Keratinocyte (primary cell): ENCODE data around the gene ISX. TPM values are rescaled to one million over a fixed set of nuclear protein-coding genes. Genes with fewer than 3 reads are reported as not detected.

Experiments
- DNase-seq: peaks from one replicate; pipeline ENCODE4 v3.0.0-alpha.2; 2011; ENCODE audit warnings: low read depth, missing footprints, low spot score
- FAIRE-seq: peaks from 2 replicates; lab custom pipeline; 2011; peaks lifted over from hg19 to GRCh38; lab: Jason Lieb, UNC
- H2AFZ ChIP-seq: 2 replicates; pipeline ENCODE4 v1.6.0; 2012; ENCODE audit warnings: low read length, control low read depth, inconsistent platforms; ENCODE audit not compliant: control insufficient read depth
- H3K27ac ChIP-seq: 2 replicates; pipeline ENCODE4 v1.5.1; 2011; ENCODE audit warnings: low read length; ENCODE audit not compliant: control insufficient read depth, insufficient read depth
- H3K27me3 ChIP-seq: 3 replicates; pipeline ENCODE4 v1.6.0; 2011; ENCODE audit warnings: low read length; ENCODE audit not compliant: control insufficient read depth, insufficient read depth; ENCODE audit errors: extremely low read depth
- H3K36me3 ChIP-seq, 2 experiments: 2 replicates in 1 of 2; 3 replicates in 1 of 2; pipeline ENCODE4 v1.5.1; 2011; ENCODE audit warnings: low read length in 2 of 2, mild to moderate bottlenecking in 1 of 2; ENCODE audit not compliant: control insufficient read depth in 2 of 2, insufficient read depth in 2 of 2; ENCODE audit errors: extremely low read depth in 1 of 2
- H3K4me1 ChIP-seq: 3 replicates; pipeline ENCODE4 v1.5.1; 2011; ENCODE audit warnings: low read length; ENCODE audit not compliant: control insufficient read depth, insufficient read depth; ENCODE audit errors: extremely low read depth
- H3K4me2 ChIP-seq: 3 replicates; pipeline ENCODE4 v1.6.0; 2011; ENCODE audit warnings: low read depth, low read length; ENCODE audit not compliant: control insufficient read depth, insufficient read depth; ENCODE audit errors: extremely low read depth
- H3K4me3 ChIP-seq, 3 experiments: fragments of 200-600 bp in 1 of 3; sonication (generic) in 1 of 3; 2 replicates in 2 of 3; 3 replicates in 1 of 3; pipeline ENCODE4 v1.5.1; 2011 to 2016; ENCODE audit warnings: low read length in 3 of 3, mild to moderate bottlenecking in 3 of 3, control low read depth in 2 of 3, inconsistent platforms in 1 of 3, low read depth in 1 of 3, mixed read lengths in 1 of 3, mixed run types in 1 of 3, moderate library complexity in 1 of 3; ENCODE audit not compliant: control insufficient read depth in 2 of 3, insufficient read depth in 2 of 3; ENCODE audit errors: extremely low read depth in 1 of 3
- H3K79me2 ChIP-seq: 2 replicates; pipeline ENCODE4 v1.6.0; 2012; ENCODE audit warnings: low read length; ENCODE audit not compliant: control insufficient read depth, insufficient read depth
- H3K9ac ChIP-seq: 3 replicates; pipeline ENCODE4 v1.6.0; 2011; ENCODE audit warnings: low read length; ENCODE audit not compliant: control insufficient read depth, insufficient read depth; ENCODE audit errors: extremely low read depth
- H3K9me1 ChIP-seq: 3 replicates; pipeline ENCODE4 v1.6.0; 2011; ENCODE audit warnings: low read length; ENCODE audit not compliant: control insufficient read depth, insufficient read depth; ENCODE audit errors: extremely low read depth
- H3K9me3 ChIP-seq: 2 replicates; pipeline ENCODE4 v1.5.1; 2012; ENCODE audit warnings: low read depth, low read length; ENCODE audit not compliant: control insufficient read depth
- H4K20me1 ChIP-seq: 3 replicates; pipeline ENCODE4 v1.6.0; 2011; ENCODE audit warnings: low read length; ENCODE audit not compliant: control insufficient read depth, insufficient read depth; ENCODE audit errors: extremely low read depth
- EZH2 ChIP-seq: IDR thresholded peaks from one replicate; pipeline ENCODE4 v1.6.1; 2012; ENCODE audit warnings: inconsistent platforms, mild to moderate bottlenecking, low read length, moderate library complexity
- dilution Hi-C: fragments of 300-500 bp; cut with MboI; formaldehyde crosslinking; loops from one replicate; pipeline ENCODE4 v1.7.0; 2020; ENCODE audit warnings: low sequenced_read_pairs; ENCODE audit not compliant: extremely low pct_ligation_motif_present
- polyA plus RNA-seq, 5 experiments: library from polyadenylated mRNA; depleted of rRNA in 3 of 5; stranded (reverse) in 3 of 5; stranded (forward) in 1 of 5; unstranded in 1 of 5; fragments of >200 nt; gene quantifications; 1 replicate in 1 of 5; 2 replicates in 3 of 5; 3 replicates in 1 of 5; pipeline versions ENCODE4 v1.2.1 to v1.2.3, GENCODE V29; 2011 to 2012; ENCODE audit warnings: missing spikeins in 2 of 5, low read depth in 1 of 5, low replicate concordance in 1 of 5
- TF ChIP-seq, protein P1 (sequence below), 3 experiments: IDR thresholded peaks in 1 of 3; conservative IDR thresholded peaks in 1 of 3; optimal IDR thresholded peaks in 1 of 3; 2 replicates in 2 of 3; 3 replicates in 1 of 3; pipeline versions ENCODE3 to v1.5.1; 2011; ENCODE audit warnings: low read length in 3 of 3, mild to moderate bottlenecking in 3 of 3, moderate library complexity in 2 of 3, control low read depth in 1 of 3, inconsistent platforms in 1 of 3; ENCODE audit not compliant: insufficient read depth in 2 of 3; ENCODE audit errors: extremely low read depth in 1 of 3

ISX gene
- polyA plus RNA-seq, 1 donor (not counting 4 experiments of a cell fraction or from before 2014, with no cell fraction given) = not detected

DNA sequence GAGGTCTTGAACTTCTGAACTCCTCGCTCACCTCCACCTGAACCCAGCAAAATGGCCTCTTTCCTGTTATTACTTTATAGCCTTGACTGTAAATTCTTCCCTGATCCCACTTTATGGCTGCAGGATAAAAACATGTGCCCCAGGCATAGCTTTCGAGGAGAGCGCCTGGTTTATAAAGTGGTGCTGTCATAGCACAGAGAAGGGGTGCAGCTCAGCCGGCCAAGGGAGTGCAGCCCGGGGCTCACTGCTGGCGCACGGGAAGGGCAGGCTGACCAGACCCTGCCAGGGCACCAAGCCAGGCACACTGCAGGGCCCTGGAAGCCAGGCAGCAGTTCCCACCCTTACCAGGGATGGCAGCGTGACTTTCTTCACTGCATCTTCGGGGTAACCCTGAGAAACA lies 50.9 kb downstream of the ISX start:
- H3K4me2 ChIP-seq = no peak overlapping the region
- H3K4me1 ChIP-seq = no peaks in the 10 kb centered on the region
- no peak overlapping the region for H3K4me3 ChIP-seq
- TF ChIP-seq, protein P1, sequence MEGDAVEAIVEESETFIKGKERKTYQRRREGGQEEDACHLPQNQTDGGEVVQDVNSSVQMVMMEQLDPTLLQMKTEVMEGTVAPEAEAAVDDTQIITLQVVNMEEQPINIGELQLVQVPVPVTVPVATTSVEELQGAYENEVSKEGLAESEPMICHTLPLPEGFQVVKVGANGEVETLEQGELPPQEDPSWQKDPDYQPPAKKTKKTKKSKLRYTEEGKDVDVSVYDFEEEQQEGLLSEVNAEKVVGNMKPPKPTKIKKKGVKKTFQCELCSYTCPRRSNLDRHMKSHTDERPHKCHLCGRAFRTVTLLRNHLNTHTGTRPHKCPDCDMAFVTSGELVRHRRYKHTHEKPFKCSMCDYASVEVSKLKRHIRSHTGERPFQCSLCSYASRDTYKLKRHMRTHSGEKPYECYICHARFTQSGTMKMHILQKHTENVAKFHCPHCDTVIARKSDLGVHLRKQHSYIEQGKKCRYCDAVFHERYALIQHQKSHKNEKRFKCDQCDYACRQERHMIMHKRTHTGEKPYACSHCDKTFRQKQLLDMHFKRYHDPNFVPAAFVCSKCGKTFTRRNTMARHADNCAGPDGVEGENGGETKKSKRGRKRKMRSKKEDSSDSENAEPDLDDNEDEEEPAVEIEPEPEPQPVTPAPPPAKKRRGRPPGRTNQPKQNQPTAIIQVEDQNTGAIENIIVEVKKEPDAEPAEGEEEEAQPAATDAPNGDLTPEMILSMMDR (optimal IDR thresholded peaks at IDR 0.05 in 1 of 3, IDR thresholded peaks at IDR 0.05 in 1 of 3, conservative IDR thresholded peaks at IDR 0.05 in 1 of 3; ENCODE audit: extremely low read depth in 1 of 3, insufficient read depth in 2 of 3, low read length in 3 of 3) = no peak
- no peak for TF ChIP-seq EZH2
- DNase-seq (no peak), FAIRE-seq (no peak)
- no peak overlapping the region for H3K9ac ChIP-seq
- no peaks in the 10 kb centered on the region for H3K79me2 ChIP-seq
- H3K36me3 ChIP-seq = no peaks in the 10 kb centered on the region
- H3K27ac ChIP-seq = no peak overlapping the region
- dilution Hi-C loops = no loop called here
- no peaks in the 10 kb centered on the region for H4K20me1 ChIP-seq
- no peaks in the 10 kb centered on the region for H3K9me3 ChIP-seq
- no peaks in the 10 kb centered on the region for H3K27me3 ChIP-seq
- H3K9me1 ChIP-seq = no peaks in the 10 kb centered on the region
- H2AFZ ChIP-seq = no peak overlapping the region

DNA sequence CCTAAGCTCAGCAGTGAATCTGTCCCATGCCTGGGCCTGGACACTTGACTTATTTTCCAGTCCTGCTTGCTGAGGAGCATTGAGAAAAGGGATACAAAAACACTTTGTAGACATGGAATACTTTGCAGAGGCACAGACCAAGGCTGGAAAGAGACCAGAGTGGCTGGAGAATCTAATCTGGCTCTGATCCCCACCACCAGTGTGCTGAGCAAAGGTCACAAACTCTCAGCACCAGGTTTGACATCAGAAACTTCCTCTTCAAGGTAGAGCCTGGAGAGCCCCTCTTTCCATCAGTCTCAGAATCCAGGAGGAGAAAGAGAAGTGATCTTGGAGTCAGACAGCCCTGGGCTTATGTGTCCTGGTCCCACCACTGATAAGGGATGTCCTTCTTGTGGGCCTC lies 53.5 kb downstream of the ISX start:
- Histone ChIP-seq H3K36me3 (no peaks in the 10 kb centered on the region), H3K4me3 (no peak overlapping the region), H3K27me3 (no peaks in the 10 kb centered on the region), H3K9me1 (no peaks in the 10 kb centered on the region), H3K4me2 (no peak overlapping the region), H3K79me2 (no peaks in the 10 kb centered on the region), H2AFZ (no peak overlapping the region), H3K27ac (no peak overlapping the region), H3K9ac (no peak overlapping the region), H4K20me1 (no peaks in the 10 kb centered on the region), H3K9me3 (no peaks in the 10 kb centered on the region), H3K4me1 (no peaks in the 10 kb centered on the region)
- dilution Hi-C loops = no loop called here
- DNase-seq (no peak), FAIRE-seq (no peak)
- no peak for TF ChIP-seq EZH2

DNA sequence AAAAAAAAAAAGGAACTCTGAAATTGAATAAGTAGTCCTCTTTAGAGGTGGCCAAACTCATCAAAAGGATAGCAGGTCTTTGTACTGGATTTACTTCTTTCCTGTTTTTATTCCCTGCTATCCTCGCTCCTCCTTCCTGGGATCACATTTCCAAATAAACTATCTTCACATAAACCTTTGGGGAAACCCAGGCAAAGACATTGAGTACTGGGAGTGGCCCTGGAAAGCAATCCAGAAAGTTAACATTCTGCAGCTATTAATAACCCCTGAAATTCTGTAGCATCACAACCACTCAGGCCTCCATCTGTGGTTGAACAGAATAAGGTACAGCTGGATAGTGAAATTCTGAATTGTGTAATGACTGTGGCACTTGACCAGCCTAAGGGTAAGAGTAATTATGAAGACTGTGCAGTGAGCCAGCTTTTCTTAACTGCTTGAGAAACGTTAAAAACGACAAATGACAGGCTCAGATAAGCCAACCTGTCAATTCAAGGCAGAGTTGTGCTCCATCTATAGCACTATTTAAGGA lies 58.8 kb downstream of the ISX start:
- Histone ChIP-seq H3K79me2 (no peaks in the 10 kb centered on the region), H4K20me1 (no peaks in the 10 kb centered on the region), H3K9me3 (no peaks in the 10 kb centered on the region), H3K4me1 (no peaks in the 10 kb centered on the region), H2AFZ (no peak overlapping the region), H3K36me3 (no peaks in the 10 kb centered on the region), H3K27me3 (no peaks in the 10 kb centered on the region), H3K4me3 (no peak overlapping the region), H3K27ac (no peak overlapping the region), H3K9ac (no peak overlapping the region), H3K4me2 (no peak overlapping the region), H3K9me1 (no peaks in the 10 kb centered on the region)
- no peak for FAIRE-seq
- no peak for DNase-seq
- dilution Hi-C loops = no loop called here
- TF ChIP-seq EZH2 = no peak
- TF ChIP-seq, protein P1 (optimal IDR thresholded peaks at IDR 0.05 in 1 of 3, IDR thresholded peaks at IDR 0.05 in 1 of 3, conservative IDR thresholded peaks at IDR 0.05 in 1 of 3; ENCODE audit: extremely low read depth in 1 of 3, insufficient read depth in 2 of 3, low read length in 3 of 3) = no peak
